Measurements from ENCODE around the gene BSN.

The BSN gene

DNA sequence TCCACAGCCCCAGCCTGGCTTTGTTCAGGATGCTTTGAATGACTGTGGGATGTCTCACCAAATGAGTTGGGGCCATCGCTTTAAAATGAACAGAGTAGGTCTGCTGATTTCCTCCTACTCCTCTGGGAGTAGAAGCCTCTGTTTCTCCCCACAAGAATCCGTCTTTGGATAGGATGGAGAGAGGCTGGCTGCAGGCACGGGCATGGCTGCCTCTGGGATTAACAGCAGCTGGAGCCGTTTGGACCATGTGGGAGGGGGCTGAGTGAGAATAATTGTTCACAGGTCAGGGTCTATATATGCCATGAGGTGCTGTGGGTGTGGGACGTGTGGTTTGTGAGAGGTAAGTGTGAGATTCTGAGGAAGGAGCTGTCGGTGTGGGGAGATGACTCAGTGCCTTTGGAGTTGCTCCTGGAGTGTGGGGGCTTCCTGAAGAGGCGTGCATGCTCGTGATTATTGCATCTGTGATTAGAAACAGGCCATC, 71.9 kb downstream of the BSN start:
- TF ChIP-seq, protein P1, sequence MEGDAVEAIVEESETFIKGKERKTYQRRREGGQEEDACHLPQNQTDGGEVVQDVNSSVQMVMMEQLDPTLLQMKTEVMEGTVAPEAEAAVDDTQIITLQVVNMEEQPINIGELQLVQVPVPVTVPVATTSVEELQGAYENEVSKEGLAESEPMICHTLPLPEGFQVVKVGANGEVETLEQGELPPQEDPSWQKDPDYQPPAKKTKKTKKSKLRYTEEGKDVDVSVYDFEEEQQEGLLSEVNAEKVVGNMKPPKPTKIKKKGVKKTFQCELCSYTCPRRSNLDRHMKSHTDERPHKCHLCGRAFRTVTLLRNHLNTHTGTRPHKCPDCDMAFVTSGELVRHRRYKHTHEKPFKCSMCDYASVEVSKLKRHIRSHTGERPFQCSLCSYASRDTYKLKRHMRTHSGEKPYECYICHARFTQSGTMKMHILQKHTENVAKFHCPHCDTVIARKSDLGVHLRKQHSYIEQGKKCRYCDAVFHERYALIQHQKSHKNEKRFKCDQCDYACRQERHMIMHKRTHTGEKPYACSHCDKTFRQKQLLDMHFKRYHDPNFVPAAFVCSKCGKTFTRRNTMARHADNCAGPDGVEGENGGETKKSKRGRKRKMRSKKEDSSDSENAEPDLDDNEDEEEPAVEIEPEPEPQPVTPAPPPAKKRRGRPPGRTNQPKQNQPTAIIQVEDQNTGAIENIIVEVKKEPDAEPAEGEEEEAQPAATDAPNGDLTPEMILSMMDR (IDR thresholded peaks at IDR 0.05) = no peak
- H3K9me3 ChIP-seq = no peaks in the 10 kb centered on the region
- H3K4me3 ChIP-seq (ENCODE audit: low read depth in 1 of 2, low read length in 1 of 2) = no peak overlapping the region
- H3K27ac ChIP-seq = no peak overlapping the region
- H3K4me1 ChIP-seq (ENCODE audit: control insufficient read depth in 1 of 2, insufficient read depth in 1 of 2, low read depth in 1 of 2, low read length in 1 of 2) = no peaks in the 10 kb centered on the region
- no peaks in the 10 kb centered on the region for H3K27me3 ChIP-seq
- H3K36me3 ChIP-seq = no peaks in the 10 kb centered on the region

DNA sequence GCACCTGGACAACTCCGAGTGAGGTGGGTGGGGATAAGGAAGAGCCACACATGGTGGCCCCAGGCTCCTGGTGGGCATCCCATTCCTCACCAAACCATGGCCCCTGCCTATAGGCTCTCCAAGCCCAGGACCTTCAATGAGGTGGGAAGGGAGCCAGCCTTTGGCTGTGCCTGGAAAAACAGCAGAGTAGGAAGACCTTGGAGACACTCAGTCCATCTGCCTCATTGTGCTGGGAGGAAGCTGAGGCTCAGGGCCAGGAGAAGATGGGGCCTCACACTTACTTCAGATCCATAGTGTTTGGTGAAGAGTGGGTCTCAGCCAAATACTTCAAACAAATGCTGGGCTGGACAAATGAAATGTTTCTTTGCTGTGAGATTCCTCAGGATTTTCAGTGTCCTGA, 72.5 kb downstream of the BSN start:
- TF ChIP-seq, protein P1 (IDR thresholded peaks at IDR 0.05) = no peak
- no peak overlapping the region for H3K4me3 ChIP-seq (ENCODE audit: low read depth in 1 of 2, low read length in 1 of 2)
- H3K4me1 ChIP-seq (ENCODE audit: control insufficient read depth in 1 of 2, insufficient read depth in 1 of 2, low read depth in 1 of 2, low read length in 1 of 2) = no peaks in the 10 kb centered on the region
- H3K27ac ChIP-seq = no peak overlapping the region
- peaks cover under 1% of the 10 kb centered on the region for H3K9me3 ChIP-seq
- no peaks in the 10 kb centered on the region for H3K36me3 ChIP-seq
- no peaks in the 10 kb centered on the region for H3K27me3 ChIP-seq

DNA sequence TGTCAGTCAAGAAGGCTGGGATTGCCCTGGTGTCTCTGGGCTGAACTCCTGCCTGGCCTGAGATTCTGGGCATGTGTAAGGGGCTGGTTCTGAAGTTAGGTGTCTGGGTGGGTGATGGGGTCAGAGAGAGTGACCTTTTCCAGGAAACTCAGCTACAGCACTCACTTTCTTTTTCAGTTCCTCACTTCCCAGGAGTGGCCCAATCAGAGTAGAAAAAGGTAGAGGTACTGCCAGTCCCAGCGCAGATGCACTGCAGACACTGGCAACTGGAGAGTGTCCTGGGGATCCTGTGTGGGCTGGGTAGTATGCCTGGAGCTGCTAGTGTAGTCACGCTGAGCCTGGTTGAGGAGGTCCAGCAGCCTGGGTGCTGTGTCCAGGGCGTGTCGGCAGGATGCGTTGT, 73.4 kb downstream of the BSN start:
- H3K9me3 ChIP-seq = peaks cover 3% of the 10 kb centered on the region
- no peaks in the 10 kb centered on the region for H3K27me3 ChIP-seq
- H3K4me3 ChIP-seq (ENCODE audit: low read depth in 1 of 2, low read length in 1 of 2) = no peak overlapping the region
- H3K27ac ChIP-seq = no peak overlapping the region
- no peaks in the 10 kb centered on the region for H3K36me3 ChIP-seq
- no peaks in the 10 kb centered on the region for H3K4me1 ChIP-seq (ENCODE audit: control insufficient read depth in 1 of 2, insufficient read depth in 1 of 2, low read depth in 1 of 2, low read length in 1 of 2)
- TF ChIP-seq, protein P1 (IDR thresholded peaks at IDR 0.05) = no peak

DNA sequence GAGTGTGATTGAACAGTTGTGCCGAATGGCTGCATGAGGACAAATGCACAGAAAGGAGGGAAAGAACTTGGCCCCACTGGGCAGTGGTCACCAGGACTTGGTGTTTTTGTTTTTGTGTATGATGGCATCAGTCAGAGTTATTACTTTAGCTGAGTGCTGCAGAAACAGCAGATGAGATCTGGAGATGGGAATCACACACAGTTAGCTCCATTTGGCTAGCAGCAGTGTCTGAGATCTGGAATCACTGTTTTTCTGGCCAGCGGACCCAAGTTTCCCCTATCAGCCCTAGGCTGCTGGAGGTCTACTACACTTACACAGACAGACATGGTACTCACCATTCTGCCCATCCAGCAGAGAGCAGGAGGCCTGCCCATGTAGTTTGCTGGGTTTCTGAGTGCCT, 74.0 kb downstream of the BSN start:
- Histone ChIP-seq H3K4me1 (ENCODE audit: control insufficient read depth in 1 of 2, insufficient read depth in 1 of 2, low read depth in 1 of 2, low read length in 1 of 2) (no peaks in the 10 kb centered on the region), H3K9me3 (peaks cover 3% of the 10 kb centered on the region), H3K4me3 (ENCODE audit: low read depth in 1 of 2, low read length in 1 of 2) (no peak overlapping the region), H3K36me3 (no peaks in the 10 kb centered on the region), H3K27me3 (no peaks in the 10 kb centered on the region), H3K27ac (no peak overlapping the region)
- TF ChIP-seq, protein P1 (IDR thresholded peaks at IDR 0.05) = no peak

DNA sequence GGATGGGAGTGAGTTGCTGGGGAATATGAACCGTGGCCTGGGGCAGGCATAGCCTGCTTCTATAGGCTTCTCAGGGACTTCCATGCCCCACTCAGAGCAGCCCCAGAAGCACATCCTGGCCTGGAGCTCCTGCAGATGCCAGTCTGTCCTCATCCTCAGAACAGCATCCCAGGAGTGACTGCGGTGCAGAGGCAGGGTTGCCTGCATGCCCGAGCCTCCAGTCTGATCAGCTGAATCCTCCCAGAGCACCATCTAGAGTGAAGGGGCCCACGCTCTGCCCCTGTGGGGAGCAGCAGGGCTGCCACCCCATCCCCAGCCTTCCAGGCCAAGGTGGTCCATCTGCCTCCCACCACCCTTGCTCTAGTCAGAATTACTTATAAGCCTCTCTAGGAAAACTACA, 75.2 kb downstream of the BSN start:
- TF ChIP-seq, protein P1 (IDR thresholded peaks at IDR 0.05) = no peak
- Histone ChIP-seq H3K36me3 (no peaks in the 10 kb centered on the region), H3K4me1 (ENCODE audit: control insufficient read depth in 1 of 2, insufficient read depth in 1 of 2, low read depth in 1 of 2, low read length in 1 of 2) (no peaks in the 10 kb centered on the region), H3K4me3 (ENCODE audit: low read depth in 1 of 2, low read length in 1 of 2) (no peak overlapping the region), H3K27ac (no peak overlapping the region), H3K27me3 (no peaks in the 10 kb centered on the region), H3K9me3 (peaks cover 3% of the 10 kb centered on the region)

DNA sequence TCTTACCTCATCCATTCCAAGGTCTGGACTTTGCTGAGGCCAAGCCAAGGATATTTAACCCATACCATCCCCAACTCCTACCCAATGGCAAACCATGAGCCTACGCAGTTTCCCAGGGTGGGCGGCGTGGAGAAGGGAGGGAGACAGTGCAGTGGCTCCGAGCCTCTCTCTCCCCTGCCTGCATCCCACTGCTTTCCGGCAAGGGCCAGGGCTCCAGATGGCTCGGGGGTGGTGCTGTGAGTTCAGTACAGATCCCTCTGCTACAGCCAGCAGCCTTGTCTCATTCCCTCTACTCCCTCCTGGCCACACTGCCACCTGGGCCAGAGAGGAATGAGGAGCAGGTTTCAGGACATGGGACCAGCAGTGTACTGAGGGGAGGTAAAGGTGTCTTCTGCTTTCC, 75.6 kb downstream of the BSN start:
- H3K4me3 ChIP-seq (ENCODE audit: low read depth in 1 of 2, low read length in 1 of 2) = no peak overlapping the region
- H3K27me3 ChIP-seq = no peaks in the 10 kb centered on the region
- TF ChIP-seq, protein P1 (IDR thresholded peaks at IDR 0.05) = no peak
- no peaks in the 10 kb centered on the region for H3K4me1 ChIP-seq (ENCODE audit: control insufficient read depth in 1 of 2, insufficient read depth in 1 of 2, low read depth in 1 of 2, low read length in 1 of 2)
- H3K27ac ChIP-seq = no peak overlapping the region
- peaks cover 3% of the 10 kb centered on the region for H3K9me3 ChIP-seq
- H3K36me3 ChIP-seq = no peaks in the 10 kb centered on the region
